ENCODE measurements around the gene TNNC1. TPM values are rescaled to one million over a fixed set of nuclear protein-coding genes. Genes with fewer than 3 reads are reported as not detected.

TNNC1 gene
- total RNA-seq, 2 experiments from 2014 or later = 4.8 to 5.9 TPM

- no peak overlapping the region for H3K4me3 Mint-ChIP-seq
Observed at GRCh38 chr3:52443268-52443610, 10.6 kb downstream of the TNNC1 start.

GRCh38 chr3:52442409-52443267 is 11.2 kb downstream of the TNNC1 start:
- ChIA-PET CTCF (interaction anchor here (1.0 to 2.0 kb wide), 2 partner anchors 11 to 14 kb away, joined by 4 to 5 read pairs; partner anchors contain the start of gene TNNC1), POLR2A (interaction anchor here (0.6 kb wide), 1 partner anchor 246 kb away, joined by 4 read pairs; no protein-coding TSS in a partner anchor)
- H3K9me3 Mint-ChIP-seq = no peaks in the 10 kb centered on the region
- TF ChIP-seq, protein P1, sequence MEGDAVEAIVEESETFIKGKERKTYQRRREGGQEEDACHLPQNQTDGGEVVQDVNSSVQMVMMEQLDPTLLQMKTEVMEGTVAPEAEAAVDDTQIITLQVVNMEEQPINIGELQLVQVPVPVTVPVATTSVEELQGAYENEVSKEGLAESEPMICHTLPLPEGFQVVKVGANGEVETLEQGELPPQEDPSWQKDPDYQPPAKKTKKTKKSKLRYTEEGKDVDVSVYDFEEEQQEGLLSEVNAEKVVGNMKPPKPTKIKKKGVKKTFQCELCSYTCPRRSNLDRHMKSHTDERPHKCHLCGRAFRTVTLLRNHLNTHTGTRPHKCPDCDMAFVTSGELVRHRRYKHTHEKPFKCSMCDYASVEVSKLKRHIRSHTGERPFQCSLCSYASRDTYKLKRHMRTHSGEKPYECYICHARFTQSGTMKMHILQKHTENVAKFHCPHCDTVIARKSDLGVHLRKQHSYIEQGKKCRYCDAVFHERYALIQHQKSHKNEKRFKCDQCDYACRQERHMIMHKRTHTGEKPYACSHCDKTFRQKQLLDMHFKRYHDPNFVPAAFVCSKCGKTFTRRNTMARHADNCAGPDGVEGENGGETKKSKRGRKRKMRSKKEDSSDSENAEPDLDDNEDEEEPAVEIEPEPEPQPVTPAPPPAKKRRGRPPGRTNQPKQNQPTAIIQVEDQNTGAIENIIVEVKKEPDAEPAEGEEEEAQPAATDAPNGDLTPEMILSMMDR (IDR thresholded peaks at IDR 0.05) = no peak
- H3K4me3 Mint-ChIP-seq = no peak overlapping the region
- peaks cover 4% of the 10 kb centered on the region for H3K4me1 Mint-ChIP-seq (ENCODE audit: low read depth)
- no peaks in the 10 kb centered on the region for H3K27me3 Mint-ChIP-seq
- H3K36me3 Mint-ChIP-seq (ENCODE audit: low read depth) = no peaks in the 10 kb centered on the region
- intact Hi-C loops (cut with micrococcal nuclease) = no loop called here
- DNase-seq (no peak), ATAC-seq (no peak)
- no peak overlapping the region for H3K27ac Mint-ChIP-seq

More at GRCh38 chr3:52443268-52443610, 10.6 kb downstream of the TNNC1 start:
- no peak for ATAC-seq
- ChIA-PET POLR2A (interaction anchor here (1.3 kb wide), 1 partner anchor 10 kb away, joined by 3 read pairs; no protein-coding TSS in a partner anchor), CTCF (interaction anchor here (1.5 kb wide), 1 partner anchor 104 kb away, joined by 4 read pairs; no protein-coding TSS in a partner anchor)
- no peak for DNase-seq
- Mint-ChIP-seq H3K27ac (no peak overlapping the region), H3K36me3 (ENCODE audit: low read depth) (no peaks in the 10 kb centered on the region), H3K9me3 (no peaks in the 10 kb centered on the region), H3K27me3 (no peaks in the 10 kb centered on the region), H3K4me1 (ENCODE audit: low read depth) (peaks cover 4% of the 10 kb centered on the region)
- intact Hi-C loops (cut with micrococcal nuclease) = no loop called here
- TF ChIP-seq, protein P1 (IDR thresholded peaks at IDR 0.05) = no peak

DNA sequence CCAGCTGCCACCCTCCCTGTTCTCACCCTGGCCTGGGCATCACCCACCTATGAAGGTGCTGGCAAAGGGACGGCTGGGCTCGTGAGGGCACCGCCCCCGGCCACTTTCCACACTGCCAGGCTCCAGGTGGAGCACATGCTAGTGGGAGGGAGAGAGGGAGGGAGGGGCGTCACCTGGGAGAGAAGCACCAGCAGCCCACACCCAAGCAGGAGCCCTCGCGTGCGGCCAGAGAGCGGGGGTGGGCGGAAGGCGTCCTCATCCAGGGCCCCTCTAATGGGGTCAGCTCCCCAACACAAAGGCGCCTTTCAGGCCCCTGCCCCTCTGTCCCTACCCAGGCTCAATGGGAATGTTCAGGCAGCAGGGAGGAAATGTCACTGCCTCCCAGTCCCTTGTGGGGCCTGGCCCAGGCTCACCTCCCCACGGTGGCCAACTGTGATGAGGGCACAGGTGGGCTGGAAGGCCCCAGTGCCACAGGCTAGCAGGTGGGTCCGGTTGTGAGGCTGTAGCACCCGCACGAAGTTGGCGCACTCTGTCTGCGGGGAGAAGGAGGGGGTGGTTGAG is 12.0 kb downstream of the TNNC1 start:
- H3K9me3 Mint-ChIP-seq = no peaks in the 10 kb centered on the region
- H3K27ac Mint-ChIP-seq = no peak overlapping the region
- DNase-seq = no peak
- no peaks in the 10 kb centered on the region for H3K27me3 Mint-ChIP-seq
- no peak for ATAC-seq
- CTCF ChIA-PET = interaction anchor here (1.0 to 2.0 kb wide), 4 partner anchors 12 to 14 kb away, joined by 3 to 5 read pairs (median 4); partner anchors contain the start of gene TNNC1
- no peak overlapping the region for H3K4me3 Mint-ChIP-seq
- no peaks in the 10 kb centered on the region for H3K36me3 Mint-ChIP-seq (ENCODE audit: low read depth)
- peaks cover 2% of the 10 kb centered on the region for H3K4me1 Mint-ChIP-seq (ENCODE audit: low read depth)
- intact Hi-C loops (cut with micrococcal nuclease) = no loop called here
- TF ChIP-seq, protein P1 (IDR thresholded peaks at IDR 0.05) = no peak
- POLR2A ChIA-PET = interaction anchor here (0.6 kb wide), 1 partner anchor 245 kb away, joined by 4 read pairs; no protein-coding TSS in a partner anchor

GRCh38 chr3:52441091-52441771 is 12.6 kb downstream of the TNNC1 start:
- CTCF ChIA-PET = interaction anchor here (1.1 to 2.0 kb wide), 3 partner anchors 12 to 14 kb away, joined by 3 to 5 read pairs (median 4); partner anchors contain the start of gene TNNC1

More at GRCh38 chr3:52441091-52441771, 12.6 kb downstream of the TNNC1 start:
- Mint-ChIP-seq H3K4me1 (ENCODE audit: low read depth) (peaks cover 2% of the 10 kb centered on the region), H3K4me3 (no peak overlapping the region), H3K27ac (no peak overlapping the region), H3K36me3 (ENCODE audit: low read depth) (no peaks in the 10 kb centered on the region), H3K27me3 (no peaks in the 10 kb centered on the region), H3K9me3 (no peaks in the 10 kb centered on the region)
- TF ChIP-seq, protein P1 (IDR thresholded peaks at IDR 0.05) = no peak
- POLR2A ChIA-PET = interaction anchor here (0.7 kb wide), 1 partner anchor 37 kb away, joined by 3 read pairs; no protein-coding TSS in a partner anchor
- DNase-seq (no peak), ATAC-seq (no peak)
- intact Hi-C loops (cut with micrococcal nuclease) = no loop called here

Measured in activated CD8-positive, alpha-beta T cell treated with anti-CD3 and anti-CD28 coated beads for 36 hours (primary cell).